ENCODE measurements around the gene DNM2.

Gene DNM2

GRCh38 chr19:10692673-10693264 is 25.1 kb upstream of the DNM2 start:
- peaks cover 36% of the 10 kb centered on the region for H3K79me1 ChIP-seq (replicated peaks; ENCODE audit: low read length, poor library complexity, severe bottlenecking)
- no peak overlapping the region for H4K8ac ChIP-seq (ENCODE audit: low read length)
- peaks cover 0 to 4% of the 10 kb centered on the region in 2 experiments for H3K27me3 ChIP-seq (ENCODE audit: control insufficient read depth in 1 of 2, insufficient read depth in 1 of 2, low read length in 2 of 2)
- no peak overlapping the region for H2BK15ac ChIP-seq (ENCODE audit: low read depth, poor library complexity, severe bottlenecking)
- no peak for DNase-seq
- H2AFZ ChIP-seq (ENCODE audit: low read depth, low read length) = no peak overlapping the region
- no peak overlapping the region for H3K4me3 ChIP-seq (ENCODE audit: insufficient read depth in 1 of 2, low read depth in 1 of 2, low read length in 2 of 2)
- H3K4ac ChIP-seq (ENCODE audit: low read depth in 1 of 2, low read length in 2 of 2) = no peak overlapping the region
- no peak overlapping the region for H2AK5ac ChIP-seq (ENCODE audit: low read length, severe bottlenecking)
- peaks cover 22% of the 10 kb centered on the region for H3K4me1 ChIP-seq (ENCODE audit: control insufficient read depth, insufficient read depth, low read depth, low read length)
- H3K4me2 ChIP-seq (ENCODE audit: low read length, poor library complexity, severe bottlenecking) = no peak overlapping the region
- no peak overlapping the region for H2BK5ac ChIP-seq (ENCODE audit: low read depth, low read length, poor library complexity, severe bottlenecking)
- H3K18ac ChIP-seq (ENCODE audit: low read depth in 1 of 2, low read length in 2 of 2) = no peak overlapping the region
- no peak overlapping the region for H3K27ac ChIP-seq (ENCODE audit: low read length, poor library complexity, severe bottlenecking)
- H3K9me3 ChIP-seq (ENCODE audit: control insufficient read depth, low read length) = no peaks in the 10 kb centered on the region
- H3K23ac ChIP-seq (ENCODE audit: low read length in 2 of 2) = no peak overlapping the region
- no peak overlapping the region for H4K91ac ChIP-seq (ENCODE audit: low read length)
- H2BK12ac ChIP-seq (ENCODE audit: low read length in 2 of 2) = no peak overlapping the region
- H3K14ac ChIP-seq (ENCODE audit: low read length in 2 of 2) = no peak overlapping the region
- no peak overlapping the region for H2BK120ac ChIP-seq (ENCODE audit: low read depth, low read length)
- no peak overlapping the region for H3K9ac ChIP-seq (ENCODE audit: low read length)
- 91% methylated on average over 5 of the region's 5 CpGs for WGBS
- H3K36me3 ChIP-seq (ENCODE audit: control insufficient read depth in 1 of 2, insufficient read depth in 2 of 2, low read depth in 1 of 2, low read length in 2 of 2) = peaks cover 52 to 57% of the 10 kb centered on the region in 2 experiments

GRCh38 chr19:10694706-10695307 is 23.1 kb upstream of the DNM2 start:
- H2BK5ac ChIP-seq (ENCODE audit: low read depth, low read length, poor library complexity, severe bottlenecking) = no peak overlapping the region
- no peak overlapping the region for H4K8ac ChIP-seq (ENCODE audit: low read length)
- H2BK15ac ChIP-seq (ENCODE audit: low read depth, poor library complexity, severe bottlenecking) = no peak overlapping the region
- H3K27ac ChIP-seq (ENCODE audit: low read length, poor library complexity, severe bottlenecking) = no peak overlapping the region
- H3K4ac ChIP-seq (ENCODE audit: low read depth in 1 of 2, low read length in 2 of 2) = no peak overlapping the region
- no peak overlapping the region for H3K4me3 ChIP-seq (ENCODE audit: insufficient read depth in 1 of 2, low read depth in 1 of 2, low read length in 2 of 2)
- no peak overlapping the region for H3K14ac ChIP-seq (ENCODE audit: low read length in 2 of 2)
- no peak overlapping the region for H2AK5ac ChIP-seq (ENCODE audit: low read length, severe bottlenecking)
- peaks cover 21% of the 10 kb centered on the region for H3K79me1 ChIP-seq (replicated peaks; ENCODE audit: low read length, poor library complexity, severe bottlenecking)
- no peak overlapping the region for H4K91ac ChIP-seq (ENCODE audit: low read length)
- H3K9ac ChIP-seq (ENCODE audit: low read length) = no peak overlapping the region
- H2BK12ac ChIP-seq (ENCODE audit: low read length in 2 of 2) = no peak overlapping the region
- no peaks in the 10 kb centered on the region for H3K9me3 ChIP-seq (ENCODE audit: control insufficient read depth, low read length)
- peaks cover 22% of the 10 kb centered on the region for H3K4me1 ChIP-seq (ENCODE audit: control insufficient read depth, insufficient read depth, low read depth, low read length)
- no peak overlapping the region for H2BK120ac ChIP-seq (ENCODE audit: low read depth, low read length)
- H3K23ac ChIP-seq (ENCODE audit: low read length in 2 of 2) = no peak overlapping the region
- no peak overlapping the region for H3K18ac ChIP-seq (ENCODE audit: low read depth in 1 of 2, low read length in 2 of 2)
- H3K27me3 ChIP-seq (ENCODE audit: control insufficient read depth in 1 of 2, insufficient read depth in 1 of 2, low read length in 2 of 2) = peaks cover 0 to 4% of the 10 kb centered on the region in 2 experiments
- no peak for DNase-seq
- H3K36me3 ChIP-seq (ENCODE audit: control insufficient read depth in 1 of 2, insufficient read depth in 2 of 2, low read depth in 1 of 2, low read length in 2 of 2) = peaks cover 31 to 38% of the 10 kb centered on the region in 2 experiments
- no peak overlapping the region for H3K4me2 ChIP-seq (ENCODE audit: low read length, poor library complexity, severe bottlenecking)
- 71% methylated on average over 16 of the region's 16 CpGs for WGBS
- no peak overlapping the region for H2AFZ ChIP-seq (ENCODE audit: low read depth, low read length)

- 19% methylated on average over 57 of the region's 59 CpGs for WGBS
These were observed 22.2 kb upstream of the DNM2 start for GRCh38 chr19:10695401-10696398.

More at GRCh38 chr19:10695401-10696398, 22.2 kb upstream of the DNM2 start:
- H3K4me1 ChIP-seq (ENCODE audit: control insufficient read depth, insufficient read depth, low read depth, low read length) = peaks cover 17% of the 10 kb centered on the region
- no peak overlapping the region for H3K23ac ChIP-seq (ENCODE audit: low read length in 2 of 2)
- H3K9me3 ChIP-seq (ENCODE audit: control insufficient read depth, low read length) = no peaks in the 10 kb centered on the region
- no peak overlapping the region for H2BK120ac ChIP-seq (ENCODE audit: low read depth, low read length)
- H3K18ac ChIP-seq (ENCODE audit: low read depth in 1 of 2, low read length in 2 of 2) = no peak overlapping the region
- no peak overlapping the region for H2BK5ac ChIP-seq (ENCODE audit: low read depth, low read length, poor library complexity, severe bottlenecking)
- H3K27me3 ChIP-seq (ENCODE audit: control insufficient read depth in 1 of 2, insufficient read depth in 1 of 2, low read length in 2 of 2) = peaks cover 0 to 4% of the 10 kb centered on the region in 2 experiments
- H3K4me2 ChIP-seq (ENCODE audit: low read length, poor library complexity, severe bottlenecking) = peak overlapping the region; percentile 68
- no peak overlapping the region for H4K8ac ChIP-seq (ENCODE audit: low read length)
- no peak overlapping the region for H3K4ac ChIP-seq (ENCODE audit: low read depth in 1 of 2, low read length in 2 of 2)
- H2AFZ ChIP-seq (ENCODE audit: low read depth, low read length) = no peak overlapping the region
- no peak overlapping the region for H3K27ac ChIP-seq (ENCODE audit: low read length, poor library complexity, severe bottlenecking)
- H2AK5ac ChIP-seq (ENCODE audit: low read length, severe bottlenecking) = no peak overlapping the region
- H3K36me3 ChIP-seq (ENCODE audit: control insufficient read depth in 1 of 2, insufficient read depth in 2 of 2, low read depth in 1 of 2, low read length in 2 of 2) = peaks cover 22 to 29% of the 10 kb centered on the region in 2 experiments
- H4K91ac ChIP-seq (ENCODE audit: low read length) = no peak overlapping the region
- peak; percentile 95 for DNase-seq
- no peak overlapping the region for H3K14ac ChIP-seq (ENCODE audit: low read length in 2 of 2)
- no peak overlapping the region for H3K9ac ChIP-seq (ENCODE audit: low read length)
- peaks cover 14% of the 10 kb centered on the region for H3K79me1 ChIP-seq (replicated peaks; ENCODE audit: low read length, poor library complexity, severe bottlenecking)
- H3K4me3 ChIP-seq (ENCODE audit: insufficient read depth in 1 of 2, low read depth in 1 of 2, low read length in 2 of 2) = peak overlapping the region in 1 of 2 experiments; percentile 67
- H2BK15ac ChIP-seq (ENCODE audit: low read depth, poor library complexity, severe bottlenecking) = no peak overlapping the region
- no peak overlapping the region for H2BK12ac ChIP-seq (ENCODE audit: low read length in 2 of 2)
